GDM1 (cell line): ENCODE measurements around the gene BBS1.
"Not testable (repeated sequence)": the region's sequence is repeated elsewhere in the genome, so short reads cannot be mapped to it uniquely, and the experiment has no call there.

ENCODE experiments used
- DNase-seq: peaks from one replicate; lab custom pipeline; 2025; lab: John Stamatoyannopoulos, UW

BBS1 gene

GRCh38 chr11:66524304-66525040, 14.0 kb downstream of the BBS1 start:
- DNase-seq, result no peak

- DNase-seq, result no peak
Observed at GRCh38 chr11:66529069-66529468, 18.6 kb downstream of the BBS1 start.

GRCh38 chr11:66529655-66530054, 19.2 kb downstream of the BBS1 start:
- DNase-seq, result no peak

GRCh38 chr11:66530927-66531709, 20.7 kb downstream of the BBS1 start:
- DNase-seq, result no peak

GRCh38 chr11:66531841-66532240, 21.4 kb downstream of the BBS1 start:
- no peak for DNase-seq

GRCh38 chr11:66532784-66533183, 22.3 kb downstream of the BBS1 start:
- DNase-seq, result no peak

- DNase-seq, result no peak
Observed at GRCh38 chr11:66539170-66539869, 28.9 kb downstream of the BBS1 start.

GRCh38 chr11:66539870-66540213, 29.4 kb downstream of the BBS1 start:
- no peak for DNase-seq

GRCh38 chr11:66540598-66540997, 30.2 kb downstream of the BBS1 start:
- not testable (repeated sequence) for DNase-seq

- DNase-seq, result no peak
Observed at GRCh38 chr11:66541892-66542291, 31.5 kb downstream of the BBS1 start.

- DNase-seq, result no peak
Observed at GRCh38 chr11:66542362-66542761, 31.9 kb downstream of the BBS1 start.

- DNase-seq, result peak; percentile 36
Observed at GRCh38 chr11:66543263-66544107, 33.0 kb downstream of the BBS1 start.

- not testable (repeated sequence) for DNase-seq
Observed at GRCh38 chr11:66544952-66545351, 34.5 kb downstream of the BBS1 start.

- DNase-seq, result peak; percentile 92
Observed at GRCh38 chr11:66545701-66546367, 35.4 kb downstream of the BBS1 start, which contains the start of gene ZDHHC24. ZDHHC24 (minus strand) TSS chr11:66546048; CDS start chr11:66546003, 45 bp downstream.

- no peak for DNase-seq
Observed at GRCh38 chr11:66546368-66546965, 36.0 kb downstream of the BBS1 start, which contains the start of gene ACTN3. ACTN3 (plus strand) TSS chr11:66546903; CDS start chr11:66546938, 35 bp downstream.

GRCh38 chr11:66546966-66547661, 36.7 kb downstream of the BBS1 start:
- DNase-seq, result no peak

- no peak for DNase-seq
Observed at GRCh38 chr11:66547662-66548009, 37.2 kb downstream of the BBS1 start.

GRCh38 chr11:66548041-66548440, 37.6 kb downstream of the BBS1 start:
- no peak for DNase-seq

- no peak for DNase-seq
Observed at GRCh38 chr11:66548774-66549630, 38.6 kb downstream of the BBS1 start.
